SU-DHL-6 (cell line): ENCODE measurements around the gene NEK6.

Source experiments
- CTCF ChIP-seq: fragments of 200-600 bp; sonication (generic); IDR thresholded peaks from one replicate; pipeline ENCODE4 v1.5.1; 2017; ENCODE audit warnings: antibody characterized with exemption, mild to moderate bottlenecking, low read length, moderate library complexity; ENCODE audit not compliant: insufficient read depth, poor library complexity, severe bottlenecking
- EZH2phosphoT487 ChIP-seq: fragments of 200-600 bp; sonication (generic), shearing (Covaris generic); conservative IDR thresholded peaks from 2 replicates; pipeline ENCODE4 v1.6.1; 2018; ENCODE audit warnings: mild to moderate bottlenecking, antibody characterized with exemption, low read length, moderate library complexity, mixed read lengths

DNA sequence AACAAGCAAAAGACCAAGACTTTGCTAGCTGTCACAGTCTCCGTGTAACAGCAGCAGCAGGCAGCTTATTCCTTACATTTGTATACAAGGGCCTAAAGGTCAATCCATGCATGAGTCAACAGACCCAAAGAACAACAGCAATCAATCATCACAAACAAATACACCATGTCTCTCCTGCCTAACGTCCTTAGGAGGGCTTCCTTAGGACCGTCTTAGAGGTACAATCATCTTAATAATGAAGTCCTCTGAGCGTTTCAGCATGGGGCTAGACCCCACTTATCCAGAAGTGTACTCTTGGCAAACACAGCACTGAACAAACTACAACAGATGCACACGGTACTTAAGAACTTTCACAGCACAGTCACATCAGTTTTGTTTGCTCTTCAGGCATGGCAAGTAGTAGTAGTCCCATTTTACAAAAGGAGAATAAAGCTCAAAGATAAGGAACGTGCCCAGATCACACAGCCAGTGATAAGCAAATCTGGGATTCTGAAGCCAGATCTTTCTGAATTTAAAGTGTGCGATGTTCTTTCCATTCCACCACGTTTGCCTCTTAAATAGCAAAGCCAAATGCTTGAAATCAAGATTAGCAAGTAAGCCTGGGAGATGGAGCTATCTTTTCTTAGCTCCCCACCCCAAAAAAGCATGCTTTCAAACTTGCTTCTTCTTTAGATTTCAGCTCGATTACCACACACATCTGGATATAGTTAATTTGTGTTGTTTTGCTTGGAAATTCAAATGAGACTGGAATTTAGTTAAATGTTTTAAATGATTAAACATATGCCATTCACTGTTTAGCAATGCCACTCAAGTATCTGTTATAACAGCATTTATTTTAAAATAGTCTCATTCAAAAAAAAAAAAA is 133.3 kb downstream of the NEK6 start:
- TF ChIP-seq CTCF (no peak), EZH2phosphoT487 (no peak)
